CD4-positive, alpha-beta T cell treated with Interleukin-6 for 4 hours (primary cell): Measurements from ENCODE around the gene GYG1.
A peak's percentile ranks its signal among the peaks of the same experiment; 100 is the strongest.
"Not testable (repeated sequence)": the region's sequence is repeated elsewhere in the genome, so short reads cannot be mapped to it uniquely, and the experiment has no call there.

ENCODE experiments used
- DNase-seq: peaks from one replicate; pipeline ENCODE4 v3.0.0-alpha.2; 2020; ENCODE audit warnings: mixed read lengths

GYG1 gene

GRCh38 chr3:148991219-148992026, at the start of gene GYG1:
GYG1 (plus strand) TSS chr3:148991540; CDS start chr3:148991641, 101 bp downstream.
- peak; percentile 88 for DNase-seq

- no peak for DNase-seq
Observed at GRCh38 chr3:148943506-148944205, 47.7 kb upstream of the GYG1 start.

- no peak for DNase-seq
Observed at GRCh38 chr3:148945116-148945515, 46.2 kb upstream of the GYG1 start.

- DNase-seq = no peak
Observed at GRCh38 chr3:148948913-148949657, 42.3 kb upstream of the GYG1 start.

GRCh38 chr3:148950806-148951205, 40.5 kb upstream of the GYG1 start:
- DNase-seq = no peak

- DNase-seq = no peak
Observed at GRCh38 chr3:148951599-148952361, 39.6 kb upstream of the GYG1 start.

- DNase-seq = no peak
Observed at GRCh38 chr3:148953094-148953493, 38.2 kb upstream of the GYG1 start.

- DNase-seq = no peak
Observed at GRCh38 chr3:148954981-148955380, 36.4 kb upstream of the GYG1 start.

- peak; percentile 46 for DNase-seq
Observed at GRCh38 chr3:148955544-148956346, 35.6 kb upstream of the GYG1 start.

- peak; percentile 10 for DNase-seq
Observed at GRCh38 chr3:148957586-148957985, 33.8 kb upstream of the GYG1 start.

GRCh38 chr3:148958696-148959095, 32.6 kb upstream of the GYG1 start:
- no peak for DNase-seq

- no peak for DNase-seq
Observed at GRCh38 chr3:148962513-148962912, 28.8 kb upstream of the GYG1 start.

GRCh38 chr3:148964809-148965208, 26.5 kb upstream of the GYG1 start:
- no peak for DNase-seq

- DNase-seq = no peak
Observed at GRCh38 chr3:148968321-148968720, 23.0 kb upstream of the GYG1 start.

- no peak for DNase-seq
Observed at GRCh38 chr3:148970271-148970670, 21.1 kb upstream of the GYG1 start.

- DNase-seq = no peak
Observed at GRCh38 chr3:148971401-148972163, 19.8 kb upstream of the GYG1 start.

GRCh38 chr3:148974726-148975125, 16.6 kb upstream of the GYG1 start:
- no peak for DNase-seq

- no peak for DNase-seq
Observed at GRCh38 chr3:148975248-148975647, 16.1 kb upstream of the GYG1 start.

- DNase-seq = no peak
Observed at GRCh38 chr3:148975696-148976095, 15.6 kb upstream of the GYG1 start.

GRCh38 chr3:148981273-148981672, 10.1 kb upstream of the GYG1 start:
- no peak for DNase-seq

GRCh38 chr3:148987551-148987950, 3.8 kb upstream of the GYG1 start:
- DNase-seq = not testable (repeated sequence)
